Tibial nerve (tissue), 3 donors: ENCODE results near the gene OSTM1.

Experiments
- POLR2A ChIP-seq, 2 donors: fragments of 450-650 bp; IDR thresholded peaks; one replicate each; pipeline ENCODE4 v1.6.1; 2017; ENCODE audit warnings: antibody characterized with exemption in 2 of 2, mild to moderate bottlenecking in 2 of 2, moderate library complexity in 2 of 2
- TF ChIP-seq, protein P1 (sequence below), 5 experiments: fragments of 200-600 bp in 3 of 5; fragments of 450-650 bp in 2 of 5; sonication (generic) in 3 of 5; IDR thresholded peaks; one replicate each; pipeline ENCODE4 v1.5.1; 2016 to 2019; ENCODE audit warnings: antibody characterized with exemption in 5 of 5, mild to moderate bottlenecking in 3 of 5, moderate library complexity in 2 of 5

GRCh38 chr6:108107102-108107501 lies 32.6 kb upstream of the OSTM1 start:
- TF ChIP-seq, protein P1, sequence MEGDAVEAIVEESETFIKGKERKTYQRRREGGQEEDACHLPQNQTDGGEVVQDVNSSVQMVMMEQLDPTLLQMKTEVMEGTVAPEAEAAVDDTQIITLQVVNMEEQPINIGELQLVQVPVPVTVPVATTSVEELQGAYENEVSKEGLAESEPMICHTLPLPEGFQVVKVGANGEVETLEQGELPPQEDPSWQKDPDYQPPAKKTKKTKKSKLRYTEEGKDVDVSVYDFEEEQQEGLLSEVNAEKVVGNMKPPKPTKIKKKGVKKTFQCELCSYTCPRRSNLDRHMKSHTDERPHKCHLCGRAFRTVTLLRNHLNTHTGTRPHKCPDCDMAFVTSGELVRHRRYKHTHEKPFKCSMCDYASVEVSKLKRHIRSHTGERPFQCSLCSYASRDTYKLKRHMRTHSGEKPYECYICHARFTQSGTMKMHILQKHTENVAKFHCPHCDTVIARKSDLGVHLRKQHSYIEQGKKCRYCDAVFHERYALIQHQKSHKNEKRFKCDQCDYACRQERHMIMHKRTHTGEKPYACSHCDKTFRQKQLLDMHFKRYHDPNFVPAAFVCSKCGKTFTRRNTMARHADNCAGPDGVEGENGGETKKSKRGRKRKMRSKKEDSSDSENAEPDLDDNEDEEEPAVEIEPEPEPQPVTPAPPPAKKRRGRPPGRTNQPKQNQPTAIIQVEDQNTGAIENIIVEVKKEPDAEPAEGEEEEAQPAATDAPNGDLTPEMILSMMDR (IDR thresholded peaks at IDR 0.05) = no peak
- no peak for TF ChIP-seq POLR2A (IDR thresholded peaks at IDR 0.05)
